ENCODE measurements around the gene IFIH1.

The IFIH1 gene

DNA sequence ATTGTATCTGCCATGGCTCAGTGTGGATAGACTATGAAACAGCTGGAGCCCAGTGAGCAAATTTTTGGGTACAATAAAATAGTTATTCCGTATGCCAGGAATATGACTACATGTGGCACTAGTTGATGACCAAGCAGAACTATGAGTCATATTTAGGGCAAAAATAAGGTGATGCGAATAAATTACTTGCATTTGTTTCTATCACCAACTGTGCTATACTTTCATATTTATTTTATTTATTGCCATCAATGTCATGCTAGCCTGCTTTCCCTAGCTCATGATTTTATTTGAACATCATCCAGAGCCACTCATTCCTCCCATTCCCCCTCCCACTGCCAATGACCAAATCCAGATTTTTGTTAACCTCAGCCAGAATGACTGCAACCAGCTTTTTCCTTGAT lies 61.9 kb downstream of the IFIH1 start:
- DNase-seq: peak; percentile 74

DNA sequence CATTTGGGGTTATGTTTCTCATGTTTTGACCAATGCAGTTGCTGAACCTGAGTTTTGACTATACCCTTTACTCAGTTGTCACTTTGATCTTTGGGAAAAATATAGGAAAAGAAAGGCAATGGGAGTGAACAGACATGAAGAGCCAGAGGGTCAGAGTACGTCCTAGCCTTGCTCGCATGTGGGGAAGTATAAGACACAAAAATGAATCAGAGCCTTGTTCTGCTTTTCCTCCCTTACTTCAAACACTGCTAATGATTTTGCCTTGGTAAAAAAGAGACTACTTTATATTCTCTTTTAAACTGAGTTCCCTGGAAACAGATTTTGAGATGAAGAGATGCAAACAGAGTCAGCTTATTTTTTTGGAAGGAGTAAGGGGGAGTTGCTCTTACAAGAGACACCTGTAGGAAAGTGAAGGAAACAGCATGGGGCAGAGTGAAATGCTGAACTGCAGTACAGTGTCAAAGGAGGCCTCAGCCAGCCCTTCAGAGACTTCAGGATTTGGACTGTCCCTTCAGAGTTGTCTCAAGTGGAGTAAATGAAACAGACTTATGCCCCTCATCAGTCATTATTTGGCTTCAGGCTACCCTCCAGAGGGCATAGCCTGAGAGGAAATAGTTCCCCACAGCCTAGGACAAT lies 64.1 kb downstream of the IFIH1 start:
- no peak for DNase-seq

DNA sequence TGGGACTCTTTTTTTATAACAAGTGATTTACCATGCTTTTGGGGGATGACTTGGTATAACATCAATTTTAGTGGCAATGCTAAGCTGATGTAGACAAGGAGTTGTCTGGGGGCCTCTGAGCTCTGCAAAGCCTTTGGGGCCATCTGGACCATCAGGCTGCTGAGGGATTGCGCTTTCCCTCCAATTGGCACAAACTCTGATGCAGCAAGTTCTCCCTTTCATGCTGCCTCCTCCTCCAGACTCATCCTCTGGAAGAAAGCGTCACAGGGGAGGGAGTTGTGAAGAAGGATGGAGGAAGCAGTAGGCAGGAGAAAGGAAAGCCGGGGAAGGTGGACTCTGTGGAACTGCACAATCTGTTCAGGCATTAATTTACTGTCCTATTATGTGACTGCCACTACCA lies 65.0 kb downstream of the IFIH1 start:
- DNase-seq: no peak

DNA sequence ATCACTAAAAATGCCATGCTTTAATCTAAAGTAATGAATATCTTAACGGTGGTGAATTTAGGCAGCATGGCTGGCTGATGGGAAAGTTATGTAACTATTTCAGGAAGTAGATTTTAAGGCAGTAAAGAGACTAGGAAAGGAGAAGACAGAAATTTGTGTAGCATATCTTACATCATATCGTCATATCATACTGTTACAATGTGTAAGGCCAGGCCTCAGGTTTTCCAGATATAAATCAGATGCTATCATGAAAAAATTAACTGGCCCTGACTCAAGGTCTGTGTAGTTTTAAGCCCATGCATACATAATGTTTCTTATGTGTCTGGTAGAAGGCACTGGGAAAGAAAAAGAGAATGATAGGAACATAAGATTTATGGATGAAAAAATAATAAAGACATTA lies 66.3 kb downstream of the IFIH1 start:
- DNase-seq: peak; percentile 42

DNA sequence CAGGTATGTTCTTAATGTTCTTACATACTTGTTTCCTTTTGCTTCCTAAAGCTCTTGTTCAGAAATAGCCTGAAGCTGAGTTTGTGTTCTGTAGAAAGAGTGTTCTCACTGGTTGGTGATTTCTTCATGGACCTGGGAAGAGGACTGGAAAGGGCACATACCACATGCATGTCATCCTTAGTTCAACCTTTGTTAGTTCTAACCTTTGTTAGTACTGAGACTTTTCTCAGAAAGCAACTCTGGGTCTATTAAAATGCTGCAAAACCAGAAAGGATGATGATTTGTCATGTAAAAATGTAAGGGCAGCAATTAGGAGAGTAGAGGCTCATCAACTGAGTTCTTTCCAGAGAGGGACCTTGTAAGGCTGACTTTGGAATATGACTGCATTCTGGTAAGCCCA lies 72.7 kb downstream of the IFIH1 start:
- DNase-seq: peak; percentile 88

DNA sequence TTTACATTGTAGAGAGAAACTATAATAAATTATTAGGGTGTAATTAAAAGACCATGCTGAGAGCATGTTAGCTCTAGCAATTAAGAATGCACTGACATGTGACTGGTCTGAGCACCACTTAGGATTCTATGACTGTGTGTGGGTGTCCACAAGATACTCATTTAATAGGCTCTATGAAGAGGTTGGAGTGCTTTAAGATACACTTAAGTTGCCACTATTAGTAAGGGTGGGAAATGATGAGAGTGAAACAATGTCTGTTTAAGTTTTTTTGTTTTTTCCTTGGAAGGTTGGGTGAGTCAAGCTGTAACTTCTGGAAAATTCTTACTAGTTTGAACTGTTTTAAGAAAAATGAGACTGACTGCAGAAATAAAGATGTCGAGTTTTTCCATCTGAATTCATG lies 73.4 kb downstream of the IFIH1 start:
- peak; percentile 38 for DNase-seq

DNA sequence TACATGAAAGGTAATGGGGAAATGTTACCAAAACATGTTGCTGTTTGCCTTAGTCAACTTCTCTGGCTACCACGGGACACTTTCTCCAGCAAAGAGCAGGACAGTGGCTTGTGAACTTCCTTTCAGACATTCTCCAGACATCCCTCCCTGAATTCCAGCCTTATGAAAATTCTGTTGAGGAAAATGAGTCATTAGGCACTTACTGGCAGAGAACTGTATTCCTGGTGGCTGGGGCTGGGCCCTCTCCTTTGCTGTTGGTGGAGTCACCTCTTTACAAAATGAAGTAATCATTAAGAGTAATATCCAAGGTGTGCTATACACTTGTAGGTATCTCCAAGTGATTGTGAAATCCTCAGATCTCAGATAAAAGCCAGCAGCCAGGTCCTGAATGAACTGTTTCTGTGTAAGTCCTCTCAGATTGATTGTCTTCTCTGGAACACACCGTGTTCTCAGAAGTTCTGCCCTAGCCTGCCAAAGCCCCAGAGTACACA lies 73.9 kb downstream of the IFIH1 start:
- DNase-seq: peak; percentile 95

DNA sequence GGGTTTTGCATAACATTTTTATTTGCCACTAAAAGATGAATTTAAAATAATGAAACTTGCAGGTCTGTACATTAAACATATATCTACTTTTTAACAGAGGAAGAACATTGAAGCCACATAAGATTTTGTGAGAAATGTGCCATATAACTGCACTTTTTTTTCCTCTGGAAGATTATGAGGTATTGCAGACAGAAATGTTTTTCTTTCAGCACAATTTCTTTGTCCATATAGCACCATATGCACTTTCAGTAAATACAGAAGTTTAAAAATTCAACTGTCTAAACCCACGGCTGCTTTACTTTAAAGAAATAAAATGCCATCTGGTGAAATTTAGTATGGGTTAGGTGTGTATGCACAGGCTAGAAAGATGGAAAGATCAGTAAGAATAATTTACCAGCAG lies 74.8 kb downstream of the IFIH1 start:
- no peak for DNase-seq

DNA sequence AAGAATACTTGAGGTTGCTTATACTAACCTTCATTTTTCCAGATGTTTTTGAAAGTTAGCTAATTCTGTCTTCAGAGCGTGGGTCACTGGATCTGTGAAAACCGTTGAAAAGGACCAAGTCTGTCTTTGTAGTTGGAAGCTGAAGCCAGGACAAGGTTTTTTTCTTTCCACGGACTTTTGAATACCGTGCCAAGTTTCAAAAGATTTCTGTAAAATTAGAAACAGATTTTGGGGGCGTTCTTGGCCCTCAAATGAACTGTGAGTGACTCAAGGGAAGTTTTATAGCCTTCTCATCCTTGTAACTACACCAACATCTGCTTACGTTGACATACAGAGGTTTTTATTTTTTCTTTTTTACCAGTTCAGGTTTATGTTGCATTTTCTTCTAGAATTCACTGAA lies 75.2 kb downstream of the IFIH1 start, which contains the start of gene FAP:
TSS of gene FAP (minus strand) at position 152 of the 400 bp plus-strand sequence. CDS start at position 34, 118 bp downstream.
- peak; percentile 97 for DNase-seq

DNA sequence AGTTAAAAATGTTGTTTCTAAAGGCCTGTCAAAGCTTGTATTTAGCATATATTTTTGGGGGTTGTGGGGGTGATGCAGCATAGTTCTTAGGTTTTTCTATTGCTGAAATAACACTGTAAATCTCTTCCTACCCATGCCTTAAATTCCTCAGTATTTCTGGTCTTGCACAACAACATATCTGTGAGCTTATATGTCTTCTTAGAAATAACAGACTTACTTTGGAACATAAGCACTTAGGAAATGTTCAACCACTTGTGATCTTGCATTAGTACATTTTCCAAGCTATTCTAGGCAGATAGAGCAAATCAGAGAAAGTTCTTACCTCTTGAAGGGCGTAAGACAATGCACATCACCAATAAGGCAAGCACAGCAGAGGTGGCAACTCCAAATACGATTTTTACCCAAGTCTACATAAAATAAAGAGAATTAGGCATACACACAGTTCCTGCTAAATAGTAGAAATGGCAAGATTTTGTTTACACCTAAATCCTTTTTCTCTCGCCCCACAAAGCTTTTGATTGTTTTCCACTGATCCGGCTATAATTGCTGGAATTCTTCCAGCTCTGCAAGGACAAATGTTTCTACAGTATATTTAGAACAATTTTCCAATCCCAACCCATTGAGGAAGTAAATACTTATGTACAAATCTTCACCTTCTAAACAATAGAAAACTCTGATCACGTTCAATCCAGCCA lies 75.8 kb downstream of the IFIH1 start:
- peak; percentile 93 for DNase-seq

DNA sequence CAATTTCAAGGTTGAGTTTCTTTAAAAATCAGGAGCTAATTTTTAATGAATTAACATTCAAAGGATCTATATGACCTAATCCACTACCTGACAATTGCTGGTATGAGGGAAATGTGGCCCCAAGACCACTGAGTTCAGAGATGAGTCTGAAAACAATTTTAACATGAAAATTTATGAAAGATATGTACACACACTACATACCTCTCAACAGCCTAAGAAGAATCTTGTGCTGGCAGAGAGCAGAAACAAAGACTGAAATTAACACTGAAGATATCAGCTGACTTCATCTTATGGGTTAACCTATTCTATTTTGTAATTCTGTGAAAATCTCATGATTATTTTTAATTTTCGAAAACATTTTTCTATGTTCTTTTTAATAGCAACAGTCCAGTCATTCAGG lies 76.9 kb downstream of the IFIH1 start:
- DNase-seq: peak; percentile 26

DNA sequence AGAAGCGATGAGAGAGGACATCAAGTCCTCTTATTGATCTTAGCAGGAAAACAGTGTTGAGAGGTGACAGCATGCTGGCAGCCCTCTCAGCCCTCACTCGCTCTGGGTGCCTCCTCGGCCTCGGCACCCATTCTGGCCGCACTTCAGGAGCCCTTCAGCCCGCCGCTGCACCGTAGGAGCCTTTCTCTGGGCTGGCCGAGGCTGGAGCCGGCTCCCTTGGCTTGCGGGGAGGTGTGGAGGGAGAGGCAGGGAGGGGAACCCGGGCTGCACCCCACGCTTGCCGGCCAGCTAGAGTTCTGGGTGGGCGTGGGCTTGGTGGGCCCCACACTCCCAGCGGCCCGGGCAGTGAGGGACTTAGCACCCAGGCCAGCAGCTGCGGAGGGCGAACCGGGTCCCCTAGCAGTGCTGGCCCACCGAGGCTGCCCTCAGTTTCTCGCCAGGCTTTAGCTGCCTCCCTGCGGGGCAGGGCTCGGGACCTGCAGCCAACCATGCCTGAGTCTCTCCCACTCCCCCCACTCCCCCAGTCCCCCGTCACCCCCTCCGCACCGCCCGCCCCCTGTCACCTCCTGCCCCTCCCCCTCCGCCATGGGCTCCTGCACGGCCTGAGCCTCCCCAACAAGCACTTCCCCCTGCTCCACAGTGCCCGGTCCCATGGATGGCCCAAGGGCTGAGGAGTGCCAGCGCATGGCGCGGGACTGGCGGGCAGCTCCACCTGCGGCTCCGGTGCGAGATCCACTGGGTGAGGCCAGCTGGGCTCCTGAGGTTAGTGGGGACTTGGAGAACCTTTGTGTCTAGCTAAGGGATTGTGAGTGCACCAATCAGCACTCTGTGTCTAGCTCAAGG lies 83.6 kb downstream of the IFIH1 start:
- no peak for DNase-seq

DNA sequence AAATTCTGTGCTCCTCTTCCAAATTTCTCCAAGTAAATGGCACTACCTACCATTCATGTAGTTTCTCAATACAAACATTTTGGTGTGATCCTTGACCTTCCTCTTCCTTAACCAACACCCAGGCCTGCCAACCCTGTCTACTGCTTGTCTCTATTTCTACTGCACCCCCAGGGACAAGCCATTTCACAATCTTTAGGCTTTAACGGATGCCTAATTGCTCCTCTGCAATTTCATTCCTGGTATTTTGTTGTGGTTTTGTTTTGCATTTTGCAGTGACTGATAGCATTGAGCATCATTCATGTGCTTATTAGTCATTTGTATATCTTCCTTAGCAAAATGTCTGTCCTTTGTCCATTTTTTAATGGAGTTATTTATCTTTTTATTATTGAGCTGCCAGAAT lies 85.3 kb downstream of the IFIH1 start:
- peak; percentile 87 for DNase-seq

DNA sequence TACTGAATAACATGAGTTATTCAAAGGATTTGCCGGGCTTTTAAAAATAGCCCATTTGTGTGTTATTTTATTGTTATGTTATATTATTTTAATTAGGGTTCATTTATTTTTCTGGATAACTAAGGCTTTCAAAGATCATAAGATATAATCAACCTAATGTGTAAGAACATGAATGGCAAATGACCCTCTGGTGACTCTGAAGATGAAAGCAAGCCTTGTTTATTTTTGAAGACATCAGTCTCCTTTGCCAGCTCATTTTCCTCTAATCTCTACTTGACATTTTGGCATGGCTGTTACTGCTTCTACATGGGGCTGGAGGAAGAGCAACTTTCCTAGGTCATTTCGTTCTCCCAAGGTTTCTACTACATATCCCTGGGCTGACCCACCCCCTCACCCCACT lies 85.8 kb downstream of the IFIH1 start:
- no peak for DNase-seq

DNA sequence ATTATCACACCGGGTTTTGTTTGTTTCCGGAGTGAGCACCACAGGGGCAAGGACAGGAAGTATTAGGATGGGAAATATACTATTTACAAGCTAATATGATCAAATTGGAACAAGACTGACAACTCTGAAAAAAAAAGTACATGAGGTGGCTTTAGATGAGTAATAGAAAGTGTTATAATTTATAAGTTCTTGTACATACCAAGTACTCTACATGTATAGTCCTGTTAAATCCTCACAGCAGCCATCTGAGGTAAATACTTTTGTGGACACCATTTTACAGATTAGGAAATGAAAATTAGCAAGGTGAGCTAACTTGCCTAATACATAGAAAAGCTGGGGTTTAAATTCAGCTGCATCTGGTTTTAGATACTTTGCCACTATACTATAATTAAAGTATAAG lies 86.5 kb downstream of the IFIH1 start:
- no peak for DNase-seq

DNA sequence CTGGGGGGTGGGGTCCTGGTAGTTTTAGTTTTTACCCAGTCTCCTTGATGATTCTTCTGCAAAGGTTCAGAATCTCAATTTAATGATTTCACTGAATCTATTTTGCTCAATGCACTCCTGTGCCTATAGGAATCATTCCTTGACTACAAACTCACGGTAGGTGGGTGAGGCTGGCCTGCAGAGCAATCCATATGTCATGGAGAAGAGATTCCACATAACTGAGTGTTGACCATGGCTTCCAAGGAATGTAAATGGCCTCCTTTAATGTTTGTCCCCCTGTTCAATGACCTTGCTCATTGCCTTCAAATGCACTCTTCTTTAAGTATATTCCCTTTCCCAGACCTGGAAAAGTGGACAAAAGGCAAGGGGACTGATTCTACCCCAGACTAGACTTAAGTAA lies 87.7 kb downstream of the IFIH1 start:
- DNase-seq: no peak

DNA sequence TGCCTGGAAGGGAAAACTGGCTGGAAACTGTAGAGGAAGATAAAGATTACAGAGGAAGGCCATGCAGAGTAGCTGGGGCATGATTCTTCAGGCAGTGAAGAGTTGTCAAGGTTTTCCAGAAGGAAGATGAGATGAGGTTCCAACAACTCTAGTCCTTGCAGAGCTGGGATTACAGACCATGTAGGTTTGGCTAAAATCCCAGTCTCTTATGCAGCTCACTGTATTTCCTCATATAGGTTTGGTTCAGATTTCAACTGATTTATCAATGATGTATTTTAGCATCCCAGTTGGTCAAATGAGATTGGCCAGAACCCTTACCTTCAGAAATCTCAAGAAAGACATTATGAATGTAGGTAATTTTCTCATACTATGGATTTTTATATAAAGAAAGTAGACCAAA lies 91.6 kb downstream of the IFIH1 start:
- DNase-seq: peak; percentile 24

DNA sequence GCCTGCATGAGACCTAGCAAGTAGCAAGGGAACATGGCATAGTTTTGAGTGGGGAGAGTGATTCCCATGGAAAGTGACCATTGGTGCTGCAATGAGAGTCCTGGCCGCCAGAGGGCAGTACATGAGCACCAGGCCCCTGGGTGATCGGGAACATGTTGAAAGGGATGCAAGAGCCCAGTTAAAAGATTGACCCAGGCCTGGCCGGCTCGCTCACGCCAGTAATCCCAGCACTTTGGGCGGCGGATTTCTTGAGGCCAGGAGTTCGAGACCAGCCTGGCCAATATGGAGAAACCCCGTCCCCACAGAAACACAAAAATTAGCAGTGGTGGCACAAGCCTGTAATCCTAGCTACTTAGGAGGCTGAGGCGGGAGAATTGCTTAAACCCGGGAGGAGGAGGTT lies 97.4 kb downstream of the IFIH1 start:
- DNase-seq: peak; percentile 59

DNA sequence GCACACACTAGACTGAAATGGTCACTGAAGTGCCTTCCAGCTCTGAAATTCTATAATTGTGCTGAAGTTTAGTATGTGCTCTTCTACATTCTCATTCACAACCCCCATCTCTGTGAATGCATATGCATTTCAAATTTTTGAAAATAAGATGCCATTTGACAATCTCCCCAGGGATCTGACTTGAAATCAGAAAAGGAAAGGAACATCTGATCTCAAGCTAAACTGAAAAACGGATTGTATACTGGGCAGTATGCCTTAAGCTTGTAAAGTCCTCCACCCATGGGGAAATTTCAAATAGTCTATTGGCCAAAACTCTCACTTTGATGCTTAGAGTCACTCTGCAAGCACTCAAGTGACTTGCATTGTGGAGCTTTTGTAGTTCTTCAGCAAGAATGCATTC lies 98.1 kb downstream of the IFIH1 start:
- no peak for DNase-seq

DNA sequence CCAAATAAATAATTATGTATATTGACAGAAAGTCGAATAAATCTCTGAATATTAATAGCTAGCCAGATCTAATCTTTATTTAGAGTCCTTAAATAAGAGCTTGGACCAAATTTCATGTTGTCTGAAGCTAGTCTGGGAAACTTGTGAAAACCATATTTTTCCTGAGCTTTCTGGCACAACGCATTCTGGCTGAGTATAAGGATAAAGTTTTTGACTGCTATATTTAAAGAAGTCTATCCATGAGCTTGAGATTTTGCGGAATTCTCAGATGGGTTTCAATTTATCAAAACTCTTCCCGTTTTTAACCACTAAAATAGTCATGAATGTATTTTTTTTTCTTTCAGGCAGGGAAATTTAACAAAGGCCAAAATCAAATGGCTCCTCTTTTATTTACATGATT lies 99.1 kb downstream of the IFIH1 start:
- no peak for DNase-seq

DNA sequence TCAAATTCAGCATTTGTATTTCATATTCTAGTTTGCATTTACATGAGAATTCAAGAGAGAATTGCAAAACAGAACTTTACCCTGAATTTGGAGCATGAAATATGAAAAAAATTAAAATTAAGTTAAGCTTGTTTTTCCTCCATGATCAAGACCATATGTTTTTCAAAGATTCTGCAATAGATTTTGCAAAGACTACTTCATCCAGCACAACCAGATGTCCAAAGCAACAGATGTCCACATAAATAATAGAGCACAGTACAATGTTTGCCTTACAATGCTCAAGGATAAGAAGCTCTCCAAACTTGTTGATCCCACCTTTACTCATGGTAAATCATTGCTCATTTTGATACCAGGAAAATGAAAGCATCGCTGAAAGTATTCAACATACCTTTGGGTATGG lies 100.9 kb downstream of the IFIH1 start:
- DNase-seq: peak; percentile 15
